HG02798 (cell line): ENCODE data around the gene MYH9.
A peak's percentile ranks its signal among the peaks of the same experiment; 100 is the strongest.
"Not testable (repeated sequence)": the region's sequence is repeated elsewhere in the genome, so short reads cannot be mapped to it uniquely, and the experiment has no call there.

Source experiments
- ATAC-seq: cut with Tn5 transposase; IDR thresholded peaks from one replicate; pipeline ENCODE4 v1.9.1; 2021; ENCODE audit warnings: mild to moderate bottlenecking; ENCODE audit not compliant: unreplicated experiment, poor library complexity

The MYH9 gene

DNA sequence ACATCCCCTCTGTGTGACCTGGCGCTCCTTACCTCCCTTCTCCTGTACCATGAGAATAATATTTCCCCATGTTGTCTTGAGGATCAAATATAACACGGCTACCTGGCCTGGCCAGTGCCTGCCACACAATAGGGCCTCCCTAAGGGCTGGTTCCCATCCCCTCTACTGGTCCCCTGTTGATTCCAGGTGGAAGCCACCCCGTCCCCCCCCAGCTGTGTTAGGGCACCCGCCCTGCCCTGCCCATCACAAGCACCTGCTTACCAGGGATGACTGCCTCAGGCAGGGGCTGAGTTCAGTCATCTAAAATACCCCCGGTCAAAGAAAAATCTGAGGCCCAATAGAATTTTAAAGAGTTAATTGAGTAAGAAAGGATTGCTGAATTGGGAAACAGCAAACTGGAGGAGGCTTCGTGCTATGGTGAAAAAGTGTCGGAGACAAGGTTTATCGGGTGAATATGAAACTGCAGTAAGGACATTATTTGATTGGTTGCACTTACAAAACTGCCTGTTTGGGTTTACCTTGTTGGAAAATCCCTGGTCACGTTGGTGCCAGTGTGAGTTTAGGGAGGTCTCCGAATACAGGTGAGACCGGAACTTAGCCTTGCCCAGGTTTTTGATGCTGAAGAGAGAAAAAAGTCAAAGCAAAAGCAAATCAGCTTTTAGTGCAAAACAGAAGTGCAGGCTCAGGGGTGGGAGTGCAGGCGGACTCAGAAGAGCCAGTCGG, 129.7 kb downstream of the MYH9 start:
- no peak for ATAC-seq

DNA sequence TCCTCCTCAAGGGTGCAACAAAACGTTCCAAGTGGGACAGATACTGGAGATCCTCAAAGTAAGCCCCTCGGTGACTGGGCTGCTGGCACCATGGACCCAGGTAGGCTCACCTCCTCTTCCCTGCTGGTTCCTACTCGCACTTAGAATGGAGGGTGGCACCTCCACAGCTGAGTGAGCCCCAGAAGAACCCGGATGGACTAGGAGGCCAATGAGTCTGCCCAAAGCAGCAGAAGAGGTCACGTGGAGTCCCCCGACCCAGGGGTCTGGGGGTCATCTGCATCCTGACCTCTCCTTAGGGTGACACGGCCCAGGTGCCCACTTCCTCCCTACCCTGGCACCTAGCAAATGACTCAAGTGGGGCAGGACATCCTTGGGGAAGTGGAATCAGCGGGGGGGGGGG, 130.5 kb downstream of the MYH9 start:
- ATAC-seq, result no peak

DNA sequence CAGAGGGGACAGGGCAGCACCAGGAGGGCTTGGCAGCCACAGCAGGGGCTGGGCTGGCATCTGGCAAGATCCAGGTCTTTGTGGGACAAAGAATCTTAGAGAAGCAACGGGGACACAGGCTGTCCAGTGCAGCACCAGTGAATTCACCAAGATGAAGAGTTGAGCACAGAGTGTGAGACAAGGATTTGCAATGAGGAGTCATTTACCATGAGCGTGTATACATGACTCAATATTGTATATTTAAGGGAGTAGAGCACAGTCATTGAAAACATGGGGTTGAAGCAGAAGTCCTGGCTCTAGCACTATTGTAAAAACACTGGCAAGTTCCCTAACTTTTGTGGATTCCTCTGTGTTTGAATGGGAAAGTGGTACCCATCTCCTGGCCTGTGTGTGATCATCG, 131.3 kb downstream of the MYH9 start:
- no peak for ATAC-seq

DNA sequence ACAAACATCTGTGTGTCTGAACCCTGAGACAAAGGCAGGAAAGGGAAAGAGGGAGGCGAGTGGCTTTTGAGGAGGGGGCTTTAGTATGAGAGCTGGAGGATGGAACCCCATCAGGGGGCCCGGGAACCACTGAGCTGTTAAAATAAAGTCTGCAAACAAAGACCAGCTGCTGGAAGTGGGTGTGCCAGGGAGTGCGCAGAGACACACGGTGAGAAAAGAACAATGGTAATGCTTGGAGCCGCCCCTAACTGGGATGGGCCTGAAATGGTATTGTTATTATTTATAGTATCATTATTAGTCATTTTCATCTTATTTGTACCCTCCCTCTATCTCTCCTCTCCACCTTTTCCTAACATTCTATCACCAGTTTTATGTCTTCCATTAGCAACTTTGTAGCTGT, 132.2 kb downstream of the MYH9 start:
- not testable (repeated sequence) for ATAC-seq

DNA sequence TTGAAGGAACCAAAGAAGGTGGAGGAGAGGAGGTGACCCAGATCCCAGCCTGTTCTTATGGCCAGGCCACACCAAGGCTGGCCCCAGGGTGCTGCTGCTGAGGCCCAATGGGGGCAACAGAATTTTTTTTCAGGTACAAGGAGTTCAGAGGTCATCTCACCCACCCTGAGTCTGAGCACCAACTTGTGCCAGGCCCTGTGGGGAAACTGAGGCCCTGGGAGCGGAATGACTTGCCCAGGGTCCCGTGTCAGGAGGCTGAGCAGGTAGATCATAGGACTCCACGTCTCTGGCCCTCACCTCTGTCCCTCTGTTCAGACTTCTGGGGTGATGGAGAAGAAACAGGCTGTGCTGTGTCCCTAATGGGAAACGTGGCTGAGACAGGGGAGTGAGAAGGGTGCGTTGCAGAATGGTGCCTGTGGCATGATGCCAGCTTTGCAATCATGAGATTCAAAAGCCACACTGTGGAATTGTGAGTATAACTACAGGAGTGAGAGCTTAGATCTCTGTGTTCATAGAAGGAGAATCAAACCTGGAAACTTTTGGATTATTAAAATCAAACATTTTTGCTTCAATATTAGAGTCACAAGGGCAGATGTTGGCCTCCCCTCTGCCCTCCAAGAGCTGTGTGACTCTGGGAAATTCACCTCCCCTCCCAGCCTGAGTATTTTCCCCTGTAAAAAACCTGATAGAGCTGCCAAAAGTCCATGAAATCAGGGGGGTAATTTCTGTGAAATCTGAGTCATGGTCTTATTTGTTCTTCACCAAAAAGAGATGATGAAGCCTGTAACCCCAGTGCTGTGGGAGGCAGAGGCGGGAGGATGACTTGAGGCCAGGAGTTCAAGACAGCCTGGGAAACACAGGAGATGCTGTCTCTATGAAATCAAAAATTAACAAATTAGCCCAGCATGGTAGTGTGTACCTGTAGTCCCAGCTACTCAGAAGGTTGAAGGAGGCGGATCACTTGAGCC, 134.0 kb downstream of the MYH9 start:
- no peak for ATAC-seq

DNA sequence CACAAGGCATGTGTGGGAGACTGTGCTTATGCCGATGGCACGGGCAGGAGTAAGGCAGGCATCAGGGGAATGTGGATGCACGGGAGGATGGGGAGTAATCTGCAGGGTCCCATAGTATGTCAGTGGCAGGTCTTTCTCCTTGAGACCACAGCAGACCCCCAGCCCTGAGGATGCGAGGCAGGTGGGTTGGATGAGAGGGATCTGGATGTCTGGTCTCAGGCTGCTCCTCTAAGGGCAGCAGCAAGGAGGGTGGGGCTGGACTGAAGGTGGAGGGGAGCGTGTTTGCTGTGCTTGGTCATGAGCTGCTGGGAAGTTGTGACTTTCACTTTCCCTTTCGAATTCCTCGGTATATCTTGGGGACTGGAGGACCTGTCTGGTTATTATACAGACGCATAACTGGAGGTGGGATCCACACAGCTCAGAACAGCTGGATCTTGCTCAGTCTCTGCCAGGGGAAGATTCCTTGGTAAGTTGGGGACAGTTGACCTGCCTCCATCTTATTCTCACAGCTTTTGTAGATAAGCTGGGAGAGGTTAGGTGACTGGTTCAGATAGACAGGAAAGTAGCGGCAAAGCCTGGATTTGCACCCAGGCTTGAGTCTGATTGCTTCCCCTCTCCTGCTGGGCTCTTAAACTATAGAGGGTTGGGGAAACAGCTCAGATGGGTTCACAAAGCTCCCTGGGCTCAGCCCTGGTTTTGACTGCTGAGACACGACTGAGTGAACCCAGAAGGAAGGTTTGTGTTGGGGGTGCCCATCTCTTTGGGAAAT, 134.8 kb downstream of the MYH9 start, which contains the start of gene APOL1:
TSS of gene APOL1 (plus strand) at position 380 of the 769 bp plus-strand sequence. CDS start 1,823 bp downstream, outside the sequence.
- peak; percentile 58 for ATAC-seq

DNA sequence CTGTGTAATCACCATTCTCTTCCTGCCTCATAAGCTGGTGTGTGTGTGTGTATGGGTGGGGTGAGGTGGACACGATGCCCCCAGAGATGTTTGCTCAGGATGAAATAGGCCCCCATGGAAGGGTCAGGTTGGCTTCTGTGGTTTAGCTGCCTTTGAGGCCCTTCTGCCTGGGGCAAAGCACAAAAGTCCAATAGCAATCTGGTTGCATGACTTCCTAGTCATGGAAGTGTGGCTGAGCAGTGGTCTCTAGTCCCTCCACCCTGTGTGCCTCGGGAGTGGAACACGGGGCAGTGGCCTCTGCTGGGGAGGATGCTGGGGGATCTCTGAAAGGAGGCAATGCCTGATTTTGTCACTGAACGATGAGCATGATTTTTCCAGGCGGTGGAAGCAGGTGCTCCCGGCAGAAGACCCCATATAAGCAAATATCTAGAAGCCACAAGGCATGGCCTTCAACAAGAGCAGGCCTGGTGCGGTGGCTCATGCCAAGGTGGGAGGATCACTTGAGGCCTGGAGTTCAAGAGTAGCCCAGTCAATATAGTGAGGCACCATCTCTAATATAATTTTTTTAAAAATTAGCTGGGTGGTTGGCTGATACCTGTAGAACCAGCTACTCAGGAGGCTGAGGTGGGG, 135.7 kb downstream of the MYH9 start:
- ATAC-seq, result not testable (repeated sequence)

DNA sequence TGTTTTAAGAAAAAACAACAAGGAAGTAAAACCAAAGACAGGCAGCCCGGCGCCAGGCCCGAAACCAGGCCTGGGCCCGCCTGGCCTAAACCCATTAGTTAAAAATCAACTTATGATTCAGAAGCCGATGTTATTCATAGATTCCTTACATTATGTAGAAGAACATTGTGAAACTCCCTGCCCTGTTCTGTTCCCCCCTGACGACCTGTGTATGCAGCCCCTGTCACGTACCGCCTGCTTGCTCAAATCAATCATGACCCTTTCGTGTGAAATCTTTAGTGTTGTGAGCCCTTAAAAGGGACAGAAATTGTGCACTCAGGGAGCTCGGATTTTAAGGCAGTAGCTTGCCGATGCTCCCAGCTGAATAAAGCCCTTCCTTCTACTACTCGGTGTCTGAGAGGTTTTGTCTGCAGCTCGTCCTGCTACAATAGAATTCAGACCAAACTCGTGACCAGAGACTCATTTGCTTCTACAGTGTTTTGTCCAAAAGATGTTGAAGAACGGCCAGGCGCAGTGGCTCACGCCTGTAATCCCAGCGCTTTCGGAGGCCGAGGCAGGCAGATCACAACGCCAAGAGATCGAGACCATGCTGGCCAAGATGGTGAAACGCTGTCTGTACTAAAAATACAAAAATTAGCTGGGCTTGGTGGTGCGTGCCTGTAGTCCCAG, 137.3 kb downstream of the MYH9 start:
- ATAC-seq, result not testable (repeated sequence)

DNA sequence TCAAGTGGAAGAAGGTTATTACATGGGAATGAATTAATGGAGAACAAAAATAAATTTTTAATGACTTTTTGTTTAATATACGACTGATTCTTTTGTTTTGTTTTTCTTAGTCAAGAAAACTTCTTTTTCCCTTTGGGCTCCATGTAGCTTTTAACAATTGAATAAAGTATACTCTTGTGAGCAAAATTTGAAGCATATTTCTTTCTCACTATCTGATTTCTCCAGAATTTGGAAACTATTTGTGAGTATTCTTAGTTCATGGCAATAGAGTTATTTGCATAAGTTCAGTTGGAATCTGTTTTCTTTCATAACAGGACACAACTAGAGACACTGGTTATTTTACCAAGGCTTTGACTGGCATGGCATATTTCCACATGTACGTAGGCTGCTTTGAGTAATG, 138.6 kb downstream of the MYH9 start:
- ATAC-seq, result no peak

DNA sequence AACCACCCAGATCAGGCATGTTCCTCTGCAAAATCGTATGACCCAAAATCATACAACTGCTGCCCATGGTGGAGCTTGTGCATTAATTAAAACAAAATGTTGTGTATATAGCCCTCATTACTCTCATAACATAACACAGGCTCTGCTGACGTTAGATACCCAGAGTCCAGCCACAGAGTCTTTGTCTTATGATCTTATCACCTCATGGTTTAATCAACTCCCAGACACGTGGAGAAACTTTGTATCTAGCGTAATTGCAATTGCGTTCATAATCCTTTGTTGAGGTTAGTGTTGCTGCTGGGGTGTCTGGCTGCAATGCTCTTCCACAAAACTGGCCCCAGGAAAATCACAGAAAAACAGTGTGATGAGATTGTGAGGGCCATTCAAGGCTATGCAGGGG, 139.8 kb downstream of the MYH9 start:
- ATAC-seq, result no peak

DNA sequence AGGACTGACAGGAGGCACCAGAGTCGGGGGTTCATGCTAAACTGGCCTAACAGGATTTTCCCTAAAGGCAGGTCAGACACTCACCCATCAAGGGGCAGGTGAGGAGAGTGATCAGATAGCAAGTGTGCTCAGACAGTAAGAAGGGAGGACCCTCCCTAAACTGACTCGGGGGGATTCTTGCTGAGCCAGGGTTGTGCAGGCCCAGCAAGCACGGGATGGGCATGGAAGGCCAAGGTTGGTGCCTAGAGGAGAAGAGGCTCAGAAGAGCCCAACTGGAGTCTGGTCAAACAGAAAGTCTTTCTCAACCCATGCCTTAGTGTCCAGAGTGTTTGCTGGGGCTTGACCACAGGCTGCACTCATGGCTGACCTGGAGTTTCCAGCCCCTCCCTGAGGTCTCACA, 141.0 kb downstream of the MYH9 start:
- no peak for ATAC-seq

DNA sequence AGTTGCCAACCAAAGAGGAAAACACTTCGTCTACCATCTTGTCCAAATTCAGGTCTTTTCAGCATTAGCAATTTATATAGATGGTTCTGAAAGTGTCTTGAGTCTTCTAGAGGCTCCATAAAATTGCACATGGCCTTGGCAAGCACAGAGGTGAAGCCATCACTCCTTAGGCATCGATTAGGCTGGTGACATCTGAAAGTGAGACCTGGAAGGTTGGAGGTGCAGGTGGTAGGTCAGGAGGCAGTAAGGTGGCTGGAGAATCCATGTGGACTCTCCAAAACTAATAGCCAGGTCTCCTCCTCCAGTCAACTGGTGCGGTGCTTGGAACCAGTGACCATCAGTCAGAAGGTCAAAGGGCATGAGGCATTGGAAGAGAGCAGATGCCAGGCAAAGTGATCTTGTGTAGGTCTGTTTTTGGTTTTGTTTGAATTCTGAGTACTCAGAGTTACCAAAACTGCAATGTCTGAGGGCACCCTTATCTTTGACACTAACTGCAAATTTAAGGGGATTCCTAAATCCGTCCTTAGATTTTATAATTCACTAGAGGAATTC, 141.9 kb downstream of the MYH9 start:
- no peak for ATAC-seq

DNA sequence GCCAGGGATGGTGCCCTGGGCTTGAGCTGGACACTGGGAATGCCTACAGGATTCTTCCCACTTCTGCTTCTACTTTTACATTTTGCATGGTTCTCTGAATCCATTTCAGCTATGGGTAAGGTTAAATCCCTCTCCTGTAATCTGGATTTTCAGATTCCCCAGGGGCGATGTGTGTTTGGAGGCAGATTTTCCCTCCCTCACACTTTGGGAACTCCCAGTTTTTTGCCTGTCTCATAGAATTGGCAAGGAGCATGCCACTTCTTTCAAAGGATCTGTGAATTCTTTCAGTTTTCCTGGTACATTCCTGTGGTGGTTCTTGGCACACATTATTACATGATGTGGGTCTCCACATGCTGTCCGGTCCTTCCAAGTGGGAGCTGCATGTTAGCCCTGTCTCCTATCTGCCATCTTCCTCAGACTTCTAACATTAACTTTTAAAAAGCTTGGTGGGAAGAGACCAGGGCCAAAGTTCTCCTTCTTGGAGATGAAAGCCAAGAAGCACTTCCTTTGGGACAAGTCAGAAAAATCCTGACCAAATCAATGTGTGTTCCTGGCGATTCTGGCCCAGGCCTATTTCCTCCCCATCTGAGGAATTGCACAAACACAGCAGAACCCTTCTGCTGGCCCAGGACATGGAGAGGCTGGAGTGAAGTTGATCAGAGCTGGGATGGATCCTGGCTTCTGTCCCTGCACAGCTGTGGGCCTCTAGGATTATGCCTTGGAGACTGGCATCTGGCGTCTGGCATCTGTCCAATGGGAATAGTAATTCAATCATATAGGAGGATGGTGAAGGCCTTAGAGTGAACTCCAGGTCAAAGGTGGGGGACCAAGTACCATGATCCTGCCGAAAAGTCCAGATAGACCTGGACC, 143.0 kb downstream of the MYH9 start:
- ATAC-seq, result no peak

DNA sequence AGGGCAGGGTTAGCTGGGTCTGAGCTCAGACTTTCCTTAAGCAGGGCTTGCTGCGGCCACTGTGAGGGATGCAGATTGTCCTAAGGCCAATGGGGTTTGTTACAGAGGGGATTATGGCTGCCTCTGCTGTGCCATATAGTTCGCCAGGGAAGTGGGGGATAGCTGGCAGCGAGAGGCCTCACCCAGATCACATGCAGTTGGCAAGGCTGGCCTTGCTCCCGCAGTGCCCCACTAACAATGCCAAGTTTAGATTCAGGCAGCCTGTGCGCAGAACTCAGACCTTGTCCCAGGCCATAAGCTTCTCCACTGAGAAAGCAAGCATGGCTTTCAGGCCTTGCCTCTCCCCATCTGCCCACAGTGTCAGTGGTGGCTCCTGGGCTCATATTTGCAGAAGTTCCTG, 143.8 kb downstream of the MYH9 start:
- no peak for ATAC-seq

DNA sequence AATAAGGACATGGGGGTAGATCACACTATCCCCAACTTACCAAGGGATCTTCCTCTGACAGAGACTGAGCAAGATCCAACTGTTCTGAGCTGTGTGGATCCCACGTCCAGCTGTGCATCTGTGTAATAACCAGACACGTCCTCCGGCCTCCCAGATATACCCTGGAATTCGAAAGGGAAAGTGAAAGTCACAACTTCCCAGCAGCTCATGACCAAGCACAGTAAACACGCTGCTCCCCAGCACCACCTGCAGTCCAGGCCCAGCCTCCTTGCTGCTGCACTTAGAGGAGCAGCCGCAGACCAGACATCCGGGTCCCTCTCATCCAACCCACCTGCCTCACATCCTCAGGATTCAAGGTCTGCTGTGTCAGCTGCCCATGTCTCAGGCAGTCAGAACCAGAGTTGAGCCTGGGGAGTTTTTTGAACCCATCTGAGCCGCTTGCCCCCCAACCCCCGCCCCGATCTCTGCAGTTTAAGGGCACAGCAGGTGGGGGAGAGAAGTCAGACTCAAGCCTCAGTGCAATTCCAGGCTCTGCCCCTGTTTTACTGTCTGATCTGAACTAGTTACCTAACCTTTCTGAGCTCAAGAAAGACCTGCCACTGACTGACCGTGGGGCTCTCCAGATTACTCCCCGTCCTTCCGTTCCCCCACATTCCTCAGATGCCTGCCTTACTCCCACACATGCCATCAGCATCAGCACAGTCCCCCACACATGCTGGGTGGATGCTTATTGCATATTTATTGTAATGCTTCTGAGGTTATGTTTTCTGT, 148.2 kb downstream of the MYH9 start, which contains the start of gene APOL2:
TSS of gene APOL2 (minus strand) at position 127 of the 771 bp plus-strand sequence. CDS start 6,365 bp downstream, outside the sequence.
- peak; percentile 88 for ATAC-seq

DNA sequence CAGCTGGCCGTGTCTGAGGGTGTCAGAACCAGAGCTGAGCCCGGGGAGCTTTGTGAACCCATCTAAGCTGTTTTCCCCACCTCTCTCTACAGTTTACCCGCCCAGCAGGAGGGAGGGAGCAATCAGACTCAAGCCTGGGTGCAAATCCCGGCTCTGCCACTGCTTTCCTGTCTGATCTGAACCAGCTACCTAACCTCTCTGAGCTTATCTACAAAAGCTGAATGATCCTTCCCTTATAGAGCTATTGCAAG, 148.7 kb downstream of the MYH9 start:
- no peak for ATAC-seq

DNA sequence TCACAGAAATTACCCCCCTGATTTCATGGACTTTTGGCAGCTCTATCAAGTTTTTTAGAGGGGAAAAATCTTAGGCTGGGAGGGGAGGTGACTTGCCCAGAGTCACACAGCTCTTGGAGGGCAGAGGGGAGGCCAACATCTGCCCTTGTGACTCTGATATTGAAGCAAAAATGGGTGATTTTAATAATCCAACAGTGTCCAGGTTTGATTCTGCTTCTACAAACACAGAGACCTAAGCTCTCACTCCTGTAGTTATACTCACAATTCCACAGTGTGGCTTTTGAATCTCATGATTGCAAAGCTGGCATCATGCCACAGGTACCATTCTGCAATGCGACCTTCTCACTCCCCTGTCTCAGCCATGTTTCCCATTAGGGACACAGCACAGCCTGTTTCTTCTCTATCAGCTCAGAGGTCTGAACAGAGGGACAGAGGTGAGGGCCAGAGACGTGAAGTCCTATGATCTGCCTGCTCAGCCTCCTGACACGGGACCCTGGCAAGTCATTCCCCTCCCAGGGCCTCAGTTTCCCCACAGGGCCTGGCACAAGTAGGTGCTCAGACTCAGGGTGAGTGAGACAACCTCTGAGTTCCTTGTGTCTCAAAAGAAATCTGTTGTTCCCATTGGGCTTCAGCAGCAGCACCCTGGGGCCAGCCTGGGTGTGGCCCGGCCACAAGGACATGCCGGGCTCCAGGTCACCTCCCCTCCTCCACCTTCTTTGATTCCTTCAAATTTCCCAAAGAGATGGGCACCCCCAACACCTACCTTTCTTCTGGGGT, 149.2 kb downstream of the MYH9 start:
- no peak for ATAC-seq
